GM12878 (cell line): ENCODE data around the gene CLEC16A. TPM values are rescaled to one million over a fixed set of nuclear protein-coding genes. Genes with fewer than 3 reads are reported as not detected.

ENCODE experiments used
- BACH1 ChIP-seq: fragments of 450-650 bp; IDR thresholded peaks from 2 replicates; pipeline ENCODE4 v1.6.1; 2017; ENCODE audit warnings: mild to moderate bottlenecking, borderline replicate concordance
- BCL11A ChIP-seq: IDR thresholded peaks from 2 replicates; pipeline ENCODE4 v1.6.1; 2011; ENCODE audit warnings: low read depth, low read length
- BHLHE40 ChIP-seq, 2 experiments: fragments of 450-650 bp in 1 of 2; IDR thresholded peaks; 2 replicates each; pipeline ENCODE4 v1.6.1; 2011 to 2017; ENCODE audit warnings: low read depth in 2 of 2, borderline replicate concordance in 1 of 2, improper control_type of control experiment in 1 of 2, low read length in 1 of 2, mild to moderate bottlenecking in 1 of 2
- CREM ChIP-seq: IDR thresholded peaks from 2 replicates; pipeline ENCODE4 v1.6.1; 2014; ENCODE audit warnings: antibody characterized with exemption, low read depth
- CUX1 ChIP-seq: IDR thresholded peaks from 2 replicates; pipeline ENCODE4 v1.6.1; 2012; ENCODE audit warnings: improper control_type of control experiment, low read depth, low read length; ENCODE audit not compliant: insufficient replicate concordance
- HDAC6 ChIP-seq: fragments of 200-600 bp; sonication (generic); IDR thresholded peaks from one replicate; pipeline ENCODE4 v1.8.0; 2017; ENCODE audit warnings: antibody characterized with exemption; ENCODE audit not compliant: unreplicated experiment
- IKZF2 ChIP-seq, 2 experiments: fragments of 450-650 bp; IDR thresholded peaks; 2 replicates each; pipeline ENCODE4 v1.6.1; 2017; ENCODE audit warnings: mild to moderate bottlenecking in 2 of 2, moderate library complexity in 2 of 2
- IRF3 ChIP-seq: fragments of 450-650 bp; IDR thresholded peaks from 2 replicates; pipeline ENCODE4 v1.6.1; 2014; ENCODE audit warnings: mild to moderate bottlenecking
- KAT2A ChIP-seq: conservative IDR thresholded peaks from 2 replicates; pipeline ENCODE4 v1.6.1; 2011; ENCODE audit warnings: low read depth, low read length; ENCODE audit not compliant: control insufficient read depth
- MAX ChIP-seq: IDR thresholded peaks from 2 replicates; pipeline ENCODE4 v1.6.1; 2012; ENCODE audit warnings: low read depth, low read length, improper control_type of control experiment
- MLLT1 ChIP-seq: fragments of 450-650 bp; IDR thresholded peaks from 2 replicates; pipeline ENCODE4 v1.6.1; 2016; ENCODE audit warnings: mild to moderate bottlenecking
- MYB ChIP-seq: fragments of 150-350 bp; IDR thresholded peaks from 2 replicates; pipeline ENCODE4 v1.6.1; 2014; ENCODE audit warnings: mild to moderate bottlenecking, low read depth, low read length, borderline replicate concordance
- PML ChIP-seq: IDR thresholded peaks from 2 replicates; pipeline ENCODE4 v1.6.1; 2012; ENCODE audit warnings: low read length, inconsistent platforms
- POLR2A ChIP-seq: IDR thresholded peaks from 2 replicates; pipeline ENCODE4 v1.6.1; 2011; ENCODE audit warnings: low read depth, mild to moderate bottlenecking, low read length
- SMAD1 ChIP-seq: fragments of 450-650 bp; IDR thresholded peaks from 2 replicates; pipeline ENCODE4 v1.6.1; 2018; ENCODE audit warnings: mild to moderate bottlenecking, low read depth; ENCODE audit not compliant: partially characterized antibody
- SMARCA5 ChIP-seq: fragments of 450-650 bp; IDR thresholded peaks from 2 replicates; pipeline ENCODE4 v1.6.1; 2017; ENCODE audit warnings: mild to moderate bottlenecking
- STAT3 ChIP-seq: IDR thresholded peaks from 2 replicates; pipeline ENCODE4 v1.6.1; 2011; ENCODE audit warnings: low read depth, low read length, improper control_type of control experiment
- USF2 ChIP-seq: IDR thresholded peaks from 2 replicates; pipeline ENCODE4 v1.6.1; 2011; ENCODE audit warnings: low read depth, low read length, improper control_type of control experiment, borderline replicate concordance
- ZBTB33 ChIP-seq: fragments of 450-650 bp; IDR thresholded peaks from 2 replicates; pipeline ENCODE4 v1.6.1; 2017; ENCODE audit warnings: mild to moderate bottlenecking
- ZNF622 ChIP-seq: fragments of 450-650 bp; IDR thresholded peaks from 2 replicates; pipeline ENCODE4 v1.6.1; 2017; ENCODE audit warnings: mild to moderate bottlenecking, inconsistent platforms
- polyA plus RNA-seq, 11 experiments: library from polyadenylated mRNA; depleted of rRNA in 4 of 11; unstranded in 6 of 11; stranded (reverse) in 5 of 11; fragments of >200 nt; fragmentation: Nextera tagmentation in 4 of 11; fragmentation: Illumina TruSeq in 1 of 11; extraction: Ambion mirVana in 4 of 11; extraction: Trizol in 1 of 11; gene quantifications; 1 replicate in 1 of 11; 2 replicates in 10 of 11; pipeline versions ENCODE4 v1.2.1 to v1.2.3, GENCODE V29; 2011 to 2016; ENCODE audit warnings: inconsistent platforms in 2 of 11, missing spikeins in 2 of 11, low read depth in 1 of 11
- total RNA-seq, 4 experiments: library from RNA; depleted of rRNA in 3 of 4; stranded (reverse); fragments of >200 nt in 3 of 4; fragmentation: Illumina TruSeq in 1 of 4; extraction: Trizol in 1 of 4; gene quantifications; 2 replicates each; pipeline versions ENCODE4 v1.2.1 to v1.2.3, GENCODE V29; 2013 to 2021

Gene CLEC16A
- total and polyA plus RNA-seq, 10 of the 15 experiments (the other 5 are each of a cell fraction or from before 2014, with no cell fraction given), result 1.5 to 28.8 (median 19.2) TPM

- TF ChIP-seq CUX1, result peak; percentile 9
- TF ChIP-seq BCL11A, result 0 out of 2 replicates have a peak, but pooled peaks have one; percentile 28
- TF ChIP-seq SMARCA5, result no peak
- peak in 1 of 2 experiments; percentile 31; a peak in 1 of 4 replicates for TF ChIP-seq BHLHE40 (IDR thresholded peaks at IDR 0.05; ENCODE audit: borderline replicate concordance in 1 of 2, low read depth in 2 of 2, low read length in 1 of 2)
- no peak for TF ChIP-seq USF2
- TF ChIP-seq ZNF622, result no peak
- no peak for TF ChIP-seq MYB
- no peak for TF ChIP-seq MAX
- peak; percentile 67; the same call in 1 of the 2 replicates for TF ChIP-seq BACH1
- no peak for TF ChIP-seq PML
- TF ChIP-seq POLR2A, result no peak
- TF ChIP-seq STAT3, result no peak
- TF ChIP-seq MLLT1, result no peak
- no peak for TF ChIP-seq SMAD1
- TF ChIP-seq HDAC6, result no peak
- TF ChIP-seq ZBTB33, result no peak
- no peak for TF ChIP-seq KAT2A
- TF ChIP-seq CREM, result peak; percentile 61
- no peak for TF ChIP-seq IRF3
- peak in 1 of 2 experiments; percentile 17; a peak in 1 of 4 replicates for TF ChIP-seq IKZF2 (IDR thresholded peaks at IDR 0.05)
Observed at GRCh38 chr16:11201498-11202259, 257.3 kb downstream of the CLEC16A start (continued).
